Stimulated activated CD4-positive, alpha-beta T cell treated with anti-CD3 and anti-CD28 coated beads, TNF-alpha, amount 100 ng/mL, for 48 hours (primary cell): ENCODE results near the gene WNT4.

ENCODE experiments used
- DNase-seq, 3 donors: peaks; one replicate each; pipeline ENCODE4 v3.0.0-alpha.2; 2020; ENCODE audit warnings: low read depth in 3 of 3

Gene WNT4

DNA sequence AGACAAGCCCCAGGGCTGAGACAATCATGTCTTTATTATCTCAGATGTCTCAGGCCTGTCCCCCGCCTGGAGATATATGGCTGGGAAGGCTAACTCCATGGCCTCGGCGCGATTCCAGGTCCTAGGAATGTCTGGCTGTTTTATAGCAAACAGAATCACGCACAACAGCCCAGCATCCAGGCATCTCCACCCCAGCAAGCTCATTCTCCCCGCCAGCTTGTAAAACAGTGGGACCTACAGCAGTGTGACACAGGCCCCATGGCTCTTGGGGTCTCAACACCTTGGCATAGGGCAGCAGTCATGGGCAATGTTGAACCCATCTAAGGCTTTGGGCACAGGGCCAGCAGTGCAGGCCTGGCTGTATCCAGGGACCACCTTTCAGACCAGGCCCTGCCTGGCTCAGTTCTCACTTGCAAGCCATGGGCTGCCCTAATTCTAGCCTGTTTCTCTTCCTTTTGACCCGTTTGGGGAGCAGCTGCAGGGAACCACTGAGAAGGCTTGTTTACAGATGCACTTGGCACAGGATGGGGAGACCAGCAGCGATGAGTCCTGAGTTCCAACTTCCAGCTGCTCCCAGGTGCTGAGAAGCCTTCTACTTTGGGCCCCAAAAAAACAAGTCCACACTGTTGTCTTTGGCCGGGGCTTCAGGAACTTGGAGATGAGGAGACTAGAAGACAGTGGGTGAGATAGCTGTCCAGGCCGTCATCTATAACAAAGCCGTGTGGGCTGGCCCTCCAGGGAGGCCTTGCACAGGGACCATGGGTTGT lies 34.4 kb downstream of the WNT4 start:
- no peak for DNase-seq

DNA sequence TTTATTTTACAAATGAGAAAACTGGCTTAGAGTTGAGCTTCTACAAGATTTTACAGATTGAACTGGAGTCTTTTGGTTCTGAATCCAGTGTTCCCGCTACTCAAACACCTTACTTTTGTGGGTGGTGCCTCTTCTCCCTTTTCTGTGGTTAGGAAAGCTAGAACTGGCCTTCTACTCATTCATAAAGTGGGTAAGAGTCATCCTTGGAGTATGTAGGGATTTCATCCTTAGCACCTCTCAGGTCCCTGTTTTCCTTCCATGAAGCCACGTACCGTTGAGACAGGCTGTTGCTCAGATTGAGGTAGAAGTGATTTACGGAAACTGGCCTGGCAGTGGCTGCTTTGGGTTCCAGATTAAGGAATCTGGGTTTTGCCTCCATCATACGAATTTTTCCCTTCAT lies 35.8 kb downstream of the WNT4 start:
- no peak for DNase-seq

DNA sequence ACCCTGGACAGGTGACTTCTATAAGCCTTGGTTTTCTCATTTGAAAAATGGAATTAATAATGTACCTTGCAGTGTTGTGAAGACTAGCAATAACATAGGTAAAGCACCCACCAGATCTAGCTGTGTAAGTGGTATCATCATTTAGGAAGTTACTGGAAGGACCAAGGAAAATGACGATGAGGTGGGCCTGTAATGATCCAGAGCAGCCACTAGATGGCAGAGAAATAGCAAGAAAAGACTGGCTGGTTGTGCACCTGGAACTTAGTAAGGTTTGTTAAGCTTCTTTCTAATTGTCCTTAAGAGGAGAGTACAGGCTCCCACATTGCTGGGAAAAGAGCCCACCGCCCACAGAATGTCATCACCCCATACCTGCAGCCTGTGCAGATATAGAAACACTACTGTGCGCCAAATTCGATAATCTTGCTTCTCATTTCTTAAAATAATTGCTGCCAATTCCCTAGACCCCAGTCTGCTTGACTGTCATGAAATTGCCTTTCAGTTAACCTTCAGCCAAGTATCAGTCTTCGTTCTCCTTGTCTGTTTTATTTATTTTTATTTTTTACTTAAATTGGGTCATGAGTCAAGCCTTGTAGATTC lies 37.2 kb downstream of the WNT4 start:
- no peak for DNase-seq

DNA sequence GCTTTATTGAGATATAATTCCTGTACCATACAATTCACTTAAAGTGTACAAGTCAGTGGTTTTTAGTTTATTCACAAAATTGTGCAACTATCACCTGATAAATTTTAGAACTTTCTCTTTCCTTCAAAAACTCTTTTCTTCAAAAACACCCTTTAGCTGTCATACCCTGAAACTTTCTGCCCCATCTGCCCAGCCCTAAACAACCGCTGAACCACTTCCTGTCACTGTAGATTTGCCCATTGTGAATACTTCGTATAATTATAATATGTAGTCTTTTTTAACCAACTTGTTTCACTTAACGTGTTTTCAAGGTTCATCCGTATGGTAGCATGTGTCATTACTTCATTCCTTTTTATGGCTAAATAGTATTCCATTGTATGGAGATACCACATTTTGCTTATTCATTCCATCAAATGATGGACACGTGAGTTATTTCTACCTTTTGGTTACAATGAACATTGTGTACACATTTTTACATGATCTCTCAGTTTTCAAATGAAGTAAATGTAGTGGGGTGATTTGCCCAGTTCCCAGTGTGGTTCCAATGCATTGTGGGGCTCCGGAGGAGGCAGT lies 37.9 kb downstream of the WNT4 start:
- no peak for DNase-seq

DNA sequence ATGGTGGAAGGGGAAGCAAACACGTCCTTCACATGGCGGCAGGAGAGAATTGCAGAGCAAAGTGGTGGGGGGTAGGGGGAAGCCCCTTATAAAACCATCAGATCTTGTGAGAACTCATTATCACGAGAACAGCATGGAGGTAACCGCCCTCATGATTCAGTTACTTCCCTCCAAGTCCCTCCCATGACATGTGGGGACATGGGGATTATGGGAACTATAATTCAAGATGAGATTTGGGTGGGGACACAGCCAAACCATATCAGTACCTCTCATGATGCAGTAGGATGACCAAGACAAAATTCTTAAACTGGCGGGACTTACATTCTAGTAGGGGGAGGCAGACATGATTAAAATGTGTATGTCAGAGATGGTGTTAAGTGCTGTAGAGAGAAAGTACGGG lies 38.8 kb downstream of the WNT4 start:
- DNase-seq = no peak

DNA sequence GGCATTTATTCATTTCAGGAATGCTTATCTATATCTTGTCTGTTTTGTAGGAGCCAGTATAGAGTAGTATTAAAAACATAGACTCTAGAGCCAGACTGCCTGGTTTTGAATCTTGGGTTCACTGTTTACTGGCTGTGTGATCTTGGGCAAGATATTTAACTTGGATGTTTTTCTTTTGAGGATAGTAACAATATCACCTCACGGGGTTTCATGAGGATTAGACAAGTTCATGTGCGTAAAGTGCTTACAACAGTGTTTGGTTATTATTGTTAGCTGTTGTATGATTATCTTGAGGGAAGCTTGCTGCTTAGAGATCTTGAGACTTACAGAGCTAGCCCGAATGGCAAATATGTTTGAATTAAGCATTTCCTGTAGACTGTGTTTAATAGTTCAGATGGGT lies 40.2 kb downstream of the WNT4 start:
- DNase-seq = no peak

DNA sequence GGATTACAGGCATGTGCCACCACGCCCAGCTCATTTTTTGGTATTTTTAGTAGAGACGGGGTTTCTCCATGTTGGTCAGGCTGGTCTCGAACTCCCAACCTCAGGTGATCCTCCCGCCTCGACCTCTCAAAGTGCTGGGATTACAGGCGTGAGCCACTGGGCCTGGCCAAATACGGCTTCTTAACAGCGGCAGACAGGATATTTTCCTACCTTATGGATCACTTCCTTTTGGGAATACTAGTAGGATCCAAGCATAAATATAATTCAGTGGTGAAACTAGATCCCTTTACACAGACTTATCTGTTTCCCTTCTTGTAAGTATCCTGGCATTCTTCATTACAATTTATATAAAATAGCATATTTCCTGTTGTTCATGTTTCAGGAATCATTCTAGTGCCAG lies 40.9 kb downstream of the WNT4 start:
- DNase-seq = no peak

DNA sequence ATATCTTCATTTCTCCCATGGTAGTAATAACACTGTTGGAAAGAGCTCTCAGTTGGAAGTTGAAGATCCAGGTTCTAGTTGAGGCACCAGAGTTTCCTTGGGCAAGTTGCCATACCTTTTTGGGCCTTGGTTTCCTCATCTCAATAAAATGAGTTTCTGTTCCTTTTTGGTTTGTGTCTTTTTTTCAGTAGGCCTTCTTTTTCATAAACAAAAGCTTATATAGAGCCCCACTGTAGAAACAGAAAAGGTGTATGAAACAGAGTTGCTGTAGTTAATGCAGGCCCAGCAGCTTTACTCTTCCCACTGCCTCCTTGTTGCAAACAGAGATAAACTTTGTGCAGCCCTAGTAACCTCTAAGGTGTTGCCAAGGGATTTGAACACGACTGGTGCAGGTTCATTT lies 41.7 kb downstream of the WNT4 start:
- DNase-seq = no peak

DNA sequence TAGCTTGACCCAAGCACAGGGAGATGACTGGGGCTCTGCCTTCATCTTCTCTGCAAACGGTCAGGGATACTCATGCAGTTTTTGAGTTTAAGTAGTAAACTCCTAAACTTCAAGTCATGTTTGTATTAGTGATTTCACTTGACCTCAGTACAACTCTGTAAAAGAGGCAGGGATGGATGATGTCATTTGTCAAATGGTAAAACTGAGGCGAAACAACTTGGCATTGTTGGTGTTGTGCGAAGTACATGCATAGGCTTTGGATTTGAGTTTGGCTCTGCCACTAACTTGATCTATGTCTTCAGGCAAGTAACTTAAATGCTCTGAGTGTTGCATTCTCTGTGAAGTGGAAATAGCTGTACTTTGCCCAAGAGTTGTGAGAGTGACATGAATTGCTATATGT lies 42.7 kb downstream of the WNT4 start:
- DNase-seq = no peak

DNA sequence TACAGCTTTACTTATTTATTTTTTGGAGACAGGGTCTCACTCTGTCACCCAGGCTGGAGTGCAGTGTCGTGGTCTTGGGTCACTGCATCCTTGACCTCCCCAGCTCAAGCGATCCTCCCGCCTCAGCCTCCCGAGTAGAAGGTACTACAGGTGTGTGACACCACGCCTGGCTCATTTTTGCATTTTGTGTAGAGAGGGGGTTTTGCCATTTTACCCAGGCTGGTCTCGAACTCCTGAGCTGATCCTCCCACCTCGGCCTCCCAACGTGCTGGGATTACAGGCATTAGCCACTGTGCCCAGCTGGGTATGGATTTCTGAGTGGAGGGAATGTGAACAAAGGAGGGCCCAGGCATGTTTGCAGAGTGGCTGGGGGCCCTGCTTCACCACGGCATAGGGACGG lies 44.1 kb downstream of the WNT4 start:
- no peak for DNase-seq

DNA sequence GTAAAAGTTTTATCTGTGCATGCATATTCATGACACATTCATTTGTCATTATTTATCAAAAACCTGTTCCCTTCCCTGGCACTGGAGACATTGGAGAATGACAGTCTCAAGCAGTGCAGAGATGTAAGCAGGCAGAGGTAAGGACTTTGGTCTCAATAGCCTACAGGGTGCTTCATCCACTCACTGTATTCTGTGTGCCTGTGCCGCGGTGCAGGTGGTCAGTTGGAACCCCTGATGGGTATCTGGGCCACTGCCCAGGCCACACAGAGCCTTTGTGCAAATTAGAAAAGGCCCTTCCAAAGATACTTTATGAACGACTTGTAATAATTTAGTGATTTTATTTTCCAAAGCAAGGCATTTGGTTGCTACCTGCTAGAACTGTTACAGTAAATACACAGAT lies 46.4 kb downstream of the WNT4 start:
- no peak for DNase-seq

DNA sequence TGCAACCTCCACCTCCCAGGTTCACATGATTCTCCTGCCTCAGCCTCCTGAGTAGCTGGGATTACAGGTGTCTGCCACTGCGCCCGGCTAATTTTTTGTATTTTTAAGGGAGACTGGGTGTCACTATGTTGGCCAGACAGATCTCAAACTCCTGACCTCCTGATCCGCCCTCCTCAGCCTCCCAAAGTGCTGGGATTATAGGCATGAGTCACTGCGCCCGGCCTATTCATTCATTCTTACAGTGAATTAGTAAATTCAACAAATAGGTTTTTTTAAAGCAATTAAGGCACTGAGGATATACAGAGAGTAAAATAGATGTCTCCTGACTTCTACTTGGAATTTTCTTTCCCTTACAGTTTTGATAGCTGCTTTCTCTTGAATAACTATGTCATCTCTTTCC lies 46.9 kb downstream of the WNT4 start:
- no peak for DNase-seq

DNA sequence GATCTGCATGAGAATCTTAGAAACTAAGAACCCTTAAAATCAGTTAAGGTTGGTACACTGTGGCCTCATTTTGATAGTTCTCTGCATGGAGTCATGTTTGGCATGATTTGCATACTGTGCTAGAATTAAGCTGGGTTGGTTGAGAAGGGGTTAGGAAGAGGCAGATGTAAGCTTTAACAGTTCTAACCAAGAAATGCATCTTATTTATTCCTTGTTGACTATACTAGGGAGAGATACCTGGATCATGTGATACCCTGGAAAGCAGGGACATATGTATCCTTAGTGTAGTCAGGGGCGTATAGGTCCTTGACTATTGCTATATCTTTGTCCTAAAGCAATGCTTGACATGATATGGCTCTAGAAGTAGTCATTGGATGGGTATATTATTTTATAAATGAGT lies 49.4 kb downstream of the WNT4 start:
- no peak for DNase-seq

DNA sequence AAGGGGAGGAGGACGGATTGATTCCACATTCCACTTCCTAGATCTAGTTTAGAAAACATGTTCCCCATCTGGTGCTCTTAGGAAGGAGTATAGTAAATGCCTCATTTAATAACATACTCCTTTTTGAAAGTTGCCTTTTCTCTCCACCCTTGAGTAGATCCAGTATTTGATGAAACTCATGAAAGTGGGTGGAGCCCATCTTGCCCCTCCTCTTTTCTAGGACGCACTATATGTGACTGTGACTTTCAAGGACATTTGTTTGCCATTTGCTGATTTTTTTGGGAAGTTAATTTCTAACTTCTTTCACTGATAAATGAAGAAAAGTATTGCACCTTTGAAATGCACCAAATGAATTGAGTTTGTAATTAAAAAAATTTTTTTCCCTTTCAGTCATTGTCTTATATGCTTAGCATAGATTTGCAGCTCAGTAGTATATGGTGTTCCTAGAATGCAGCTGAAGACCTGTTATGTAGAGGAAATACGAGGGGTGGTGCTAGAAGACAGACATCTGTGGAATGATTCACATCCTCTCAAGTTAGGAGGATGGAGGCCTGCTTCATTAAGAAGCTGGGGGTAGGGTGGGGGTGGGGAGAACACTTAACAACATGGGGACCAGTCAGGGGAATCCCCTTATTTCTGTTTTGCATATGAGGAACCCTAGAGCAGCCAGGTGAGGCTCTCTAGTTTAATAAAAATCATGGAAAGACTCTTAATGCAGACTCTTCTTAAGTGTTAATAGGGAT lies 50.7 kb downstream of the WNT4 start:
- peak in 2 of 3 donors; percentile 33 to 38 for DNase-seq

DNA sequence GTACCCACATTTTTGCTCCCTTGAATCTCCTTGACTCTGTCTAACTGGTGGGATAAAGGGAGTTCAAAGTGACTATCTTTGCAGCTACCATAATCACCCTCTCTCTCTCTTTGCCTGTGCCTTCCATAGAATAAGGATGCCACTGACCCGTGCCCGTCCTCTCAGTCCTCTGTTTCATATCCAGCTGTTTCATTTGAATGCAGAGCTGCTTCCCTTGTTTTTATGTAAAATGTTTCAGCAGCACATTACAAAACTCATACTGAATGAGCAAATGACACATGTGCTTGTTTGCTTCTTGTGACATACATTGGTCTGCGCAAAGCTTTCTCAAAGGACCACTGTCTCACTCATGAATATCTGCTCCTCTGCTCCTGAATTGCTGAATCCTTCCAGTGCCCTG lies 52.0 kb downstream of the WNT4 start:
- no peak for DNase-seq

DNA sequence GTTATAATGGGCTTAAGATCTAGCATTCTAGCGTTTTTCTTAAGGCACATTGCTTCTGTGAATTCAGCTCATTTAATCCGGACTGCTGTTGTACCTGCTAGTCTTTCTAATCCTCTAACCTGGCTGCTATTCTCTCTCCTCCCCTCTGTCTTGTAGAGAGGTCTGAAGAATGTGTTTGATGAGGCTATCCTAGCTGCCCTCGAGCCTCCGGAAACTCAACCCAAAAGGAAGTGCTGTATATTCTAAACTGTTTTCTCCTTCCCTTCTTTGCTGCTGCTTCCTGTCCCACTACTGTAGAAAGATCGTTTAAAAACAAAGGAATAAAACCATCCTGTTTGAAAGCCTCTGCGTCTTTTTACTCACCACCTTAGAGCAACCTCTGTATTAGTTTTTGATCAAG lies 53.1 kb downstream of the WNT4 start:
- no peak for DNase-seq

DNA sequence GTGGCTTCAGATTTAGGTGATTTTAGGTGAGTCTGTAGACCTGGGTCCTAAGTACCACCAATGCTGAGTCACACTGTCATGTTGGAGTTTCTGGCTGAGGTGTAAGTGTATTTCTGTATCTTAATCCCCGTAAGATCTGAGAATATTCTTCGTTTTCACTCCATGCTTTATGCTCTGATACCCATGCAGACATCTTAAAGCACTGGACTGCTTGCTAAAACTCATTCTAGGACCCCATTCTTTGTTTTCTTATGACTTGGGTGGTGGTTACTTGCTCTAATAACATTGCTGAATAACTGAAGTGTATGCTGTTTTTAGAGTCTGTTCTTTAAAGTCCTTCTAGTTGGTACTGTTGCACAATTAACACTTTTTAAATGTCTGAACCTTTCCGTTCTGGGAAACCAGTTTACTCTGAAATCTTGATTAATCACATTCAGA lies 53.7 kb downstream of the WNT4 start:
- no peak for DNase-seq

DNA sequence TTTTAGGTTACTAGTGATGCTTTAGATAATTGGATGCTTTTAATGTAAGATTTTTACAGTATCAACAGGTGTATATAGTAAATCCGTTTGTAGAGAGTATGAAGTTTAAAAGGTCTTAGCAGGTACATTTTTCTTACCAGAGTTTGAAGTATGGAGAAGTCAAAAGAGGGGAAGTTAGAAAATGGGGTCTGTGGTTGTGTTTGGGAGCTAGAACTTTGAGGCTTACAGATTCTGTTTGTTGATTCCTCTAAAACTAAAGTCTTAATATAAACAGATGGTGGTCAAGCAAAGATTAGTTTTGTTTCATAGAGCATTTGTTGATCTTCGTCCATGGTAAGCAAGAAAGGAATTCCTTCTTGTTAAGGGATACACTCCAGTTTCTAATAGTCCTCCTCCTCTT lies 54.6 kb downstream of the WNT4 start:
- no peak for DNase-seq

DNA sequence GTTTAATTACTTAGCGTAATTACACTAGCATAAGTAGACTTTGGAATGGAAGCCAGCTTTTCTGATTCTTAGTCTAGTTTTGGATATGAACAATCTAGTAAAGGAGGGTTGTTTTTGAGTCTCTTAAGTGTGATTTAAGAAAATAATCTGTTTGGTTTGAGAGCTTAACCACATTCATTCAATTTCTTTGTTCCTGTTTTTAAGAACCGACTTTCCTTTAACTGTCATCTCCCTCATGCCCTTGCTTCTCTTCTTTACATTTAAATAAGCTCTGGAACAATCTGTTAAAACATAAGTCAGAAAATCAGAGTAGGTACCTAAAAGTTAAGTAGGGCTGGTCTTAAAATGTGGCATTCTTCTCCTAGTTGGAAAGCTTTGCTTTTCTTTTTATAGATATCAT lies 62.7 kb downstream of the WNT4 start:
- DNase-seq = no peak

DNA sequence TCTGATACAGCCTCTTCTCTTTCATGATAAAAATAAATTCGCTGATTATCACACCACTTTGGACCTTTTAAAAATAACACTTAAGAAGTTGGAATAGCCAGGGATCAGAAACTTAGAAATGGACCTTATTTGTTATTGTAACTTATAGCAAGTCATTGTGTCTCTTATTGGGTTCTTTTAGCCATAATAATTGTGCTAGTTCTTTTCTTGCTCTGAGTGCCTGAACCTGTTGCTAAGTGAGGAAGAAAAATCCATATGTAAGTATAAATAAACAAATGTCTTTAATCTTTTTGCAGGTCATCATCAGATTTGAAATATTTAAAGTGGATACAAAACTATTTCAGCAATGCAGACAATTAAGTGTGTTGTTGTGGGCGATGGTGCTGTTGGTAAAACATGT lies 64.8 kb downstream of the WNT4 start:
- DNase-seq = no peak

DNA sequence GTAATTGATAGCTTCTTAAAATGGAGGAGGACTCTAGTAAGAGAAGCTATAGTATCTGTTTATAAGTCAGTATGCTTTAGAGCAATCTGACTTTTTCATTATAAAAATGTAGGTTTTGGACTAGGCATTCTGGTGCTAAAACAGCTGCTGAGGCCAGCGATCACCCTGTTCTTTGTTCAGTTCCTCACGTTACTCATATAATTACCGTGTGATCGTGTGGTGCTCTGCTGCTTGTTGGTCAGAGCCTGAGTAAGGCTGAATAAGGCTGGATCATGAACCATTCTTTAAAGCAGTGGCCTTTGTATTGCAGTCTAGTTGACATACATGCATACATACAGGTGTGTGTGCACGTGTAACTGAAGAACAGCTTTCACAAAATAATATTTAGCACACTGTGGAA lies 65.2 kb downstream of the WNT4 start:
- no peak for DNase-seq

DNA sequence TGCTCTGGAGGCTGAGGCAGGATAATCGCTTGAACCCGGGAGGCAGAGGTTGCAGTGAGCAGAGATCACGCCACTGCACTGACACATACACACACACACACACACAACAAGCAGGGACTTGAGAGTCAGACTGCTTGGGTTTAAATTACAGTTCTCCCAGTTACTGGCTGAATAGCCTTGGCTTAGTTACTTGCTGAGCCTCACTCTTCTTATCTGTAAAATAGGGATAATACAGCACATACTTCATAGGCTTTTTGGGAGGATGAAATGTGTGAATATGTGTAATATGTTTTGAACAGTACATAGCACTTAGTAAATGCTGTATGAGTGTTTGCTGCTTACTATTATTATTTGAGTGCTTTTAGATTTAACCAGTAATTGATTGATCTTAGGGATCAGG lies 66.6 kb downstream of the WNT4 start:
- no peak for DNase-seq

DNA sequence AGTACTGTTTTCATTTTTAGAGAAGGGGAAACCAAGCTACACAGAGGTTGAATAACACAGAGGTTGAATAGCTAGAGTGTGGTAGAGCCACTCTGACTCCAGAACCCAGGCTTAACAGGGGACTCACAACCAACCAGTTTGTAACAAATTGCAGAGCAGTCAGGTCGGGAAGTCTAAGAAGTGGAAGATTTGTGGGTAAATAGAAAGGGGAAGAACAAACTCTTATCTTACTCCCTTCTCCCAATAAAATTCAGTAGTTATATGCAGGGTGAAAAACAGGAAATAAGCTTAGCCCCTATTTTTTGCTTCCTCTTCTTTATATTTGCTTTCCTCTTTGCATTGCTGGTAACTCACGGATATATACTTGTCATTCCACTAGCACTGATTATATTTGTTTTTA lies 67.2 kb downstream of the WNT4 start:
- no peak for DNase-seq
